ENCODE data around the gene GSE1. TPM values are rescaled to one million over a fixed set of nuclear protein-coding genes. Genes with fewer than 3 reads are reported as not detected.

Gene GSE1
- polyA plus RNA-seq, 1 donor (not counting 4 experiments of a cell fraction or from before 2014, with no cell fraction given): 5.0 TPM

GRCh38 chr16:85675251-85675874 lies 62.2 kb downstream of the GSE1 start:
- TF ChIP-seq EZH2 (IDR thresholded peaks at IDR 0.05; ENCODE audit: low read length) (no peak), CTCF (optimal IDR thresholded peaks at IDR 0.05 in 1 of 3, IDR thresholded peaks at IDR 0.05 in 1 of 3, conservative IDR thresholded peaks at IDR 0.05 in 1 of 3; ENCODE audit: extremely low read depth in 1 of 3, insufficient read depth in 2 of 3, low read length in 3 of 3) (peak; percentile 39 to 64 (median 54))
- Histone ChIP-seq H3K36me3 (ENCODE audit: control insufficient read depth in 2 of 2, extremely low read depth in 1 of 2, insufficient read depth in 2 of 2, low read length in 2 of 2) (peaks cover 18 to 19% of the 10 kb centered on the region in 2 experiments), H3K9me3 (ENCODE audit: control insufficient read depth, low read depth, low read length) (no peaks in the 10 kb centered on the region)

GRCh38 chr16:85676466-85676865 lies 63.3 kb downstream of the GSE1 start:
- no peaks in the 10 kb centered on the region for H3K4me1 ChIP-seq (ENCODE audit: control insufficient read depth, extremely low read depth, insufficient read depth, low read length)
- dilution Hi-C loops (cut with MboI; ENCODE audit: extremely low pct_ligation_motif_present, low sequenced_read_pairs): no loop called here
- H2AFZ ChIP-seq (ENCODE audit: control insufficient read depth, low read length): no peak overlapping the region
- H3K9ac ChIP-seq (ENCODE audit: control insufficient read depth, extremely low read depth, insufficient read depth, low read length): no peak overlapping the region
- FAIRE-seq: no peak
- no peak overlapping the region for H3K27ac ChIP-seq (ENCODE audit: control insufficient read depth, insufficient read depth, low read length)
- no peaks in the 10 kb centered on the region for H3K27me3 ChIP-seq (ENCODE audit: control insufficient read depth, extremely low read depth, insufficient read depth, low read length)
- no peak overlapping the region for H3K4me2 ChIP-seq (ENCODE audit: control insufficient read depth, extremely low read depth, insufficient read depth, low read depth, low read length)
- H3K4me3 ChIP-seq (ENCODE audit: control insufficient read depth in 2 of 3, extremely low read depth in 1 of 3, insufficient read depth in 2 of 3, low read depth in 1 of 3, low read length in 3 of 3): no peak overlapping the region
- H3K9me1 ChIP-seq (ENCODE audit: control insufficient read depth, extremely low read depth, insufficient read depth, low read length): no peaks in the 10 kb centered on the region
- TF ChIP-seq CTCF (optimal IDR thresholded peaks at IDR 0.05 in 1 of 3, IDR thresholded peaks at IDR 0.05 in 1 of 3, conservative IDR thresholded peaks at IDR 0.05 in 1 of 3; ENCODE audit: extremely low read depth in 1 of 3, insufficient read depth in 2 of 3, low read length in 3 of 3) (no peak), EZH2 (IDR thresholded peaks at IDR 0.05; ENCODE audit: low read length) (no peak)
- H3K36me3 ChIP-seq (ENCODE audit: control insufficient read depth in 2 of 2, extremely low read depth in 1 of 2, insufficient read depth in 2 of 2, low read length in 2 of 2): peaks cover 17 to 24% of the 10 kb centered on the region in 2 experiments
- no peaks in the 10 kb centered on the region for H4K20me1 ChIP-seq (ENCODE audit: control insufficient read depth, extremely low read depth, insufficient read depth, low read length)
- DNase-seq (ENCODE audit: low read depth, low spot score): no peak
- no peaks in the 10 kb centered on the region for H3K79me2 ChIP-seq (ENCODE audit: control insufficient read depth, insufficient read depth, low read length)
- H3K9me3 ChIP-seq (ENCODE audit: control insufficient read depth, low read depth, low read length): no peaks in the 10 kb centered on the region

More at GRCh38 chr16:85675251-85675874, 62.2 kb downstream of the GSE1 start:
- dilution Hi-C loops (cut with MboI; ENCODE audit: extremely low pct_ligation_motif_present, low sequenced_read_pairs): no loop called here
- Histone ChIP-seq H3K4me3 (ENCODE audit: control insufficient read depth in 2 of 3, extremely low read depth in 1 of 3, insufficient read depth in 2 of 3, low read depth in 1 of 3, low read length in 3 of 3) (no peak overlapping the region), H2AFZ (ENCODE audit: control insufficient read depth, low read length) (no peak overlapping the region), H3K4me1 (ENCODE audit: control insufficient read depth, extremely low read depth, insufficient read depth, low read length) (no peaks in the 10 kb centered on the region), H3K79me2 (ENCODE audit: control insufficient read depth, insufficient read depth, low read length) (no peaks in the 10 kb centered on the region), H4K20me1 (ENCODE audit: control insufficient read depth, extremely low read depth, insufficient read depth, low read length) (no peaks in the 10 kb centered on the region), H3K4me2 (ENCODE audit: control insufficient read depth, extremely low read depth, insufficient read depth, low read depth, low read length) (no peak overlapping the region), H3K27ac (ENCODE audit: control insufficient read depth, insufficient read depth, low read length) (no peak overlapping the region), H3K9me1 (ENCODE audit: control insufficient read depth, extremely low read depth, insufficient read depth, low read length) (no peaks in the 10 kb centered on the region), H3K27me3 (ENCODE audit: control insufficient read depth, extremely low read depth, insufficient read depth, low read length) (no peaks in the 10 kb centered on the region), H3K9ac (ENCODE audit: control insufficient read depth, extremely low read depth, insufficient read depth, low read length) (no peak overlapping the region)
- no peak for DNase-seq (ENCODE audit: low read depth, low spot score)
- peak; percentile 39 for FAIRE-seq

All from keratinocyte (primary cell).